Effector memory CD4-positive, alpha-beta T cell (primary cell): ENCODE measurements around the gene FRAT2.
"Not testable (repeated sequence)": the region's sequence is repeated elsewhere in the genome, so short reads cannot be mapped to it uniquely, and the experiment has no call there.

Source experiments
- DNase-seq, 3 donors: peaks; one replicate each; pipeline ENCODE4 v3.0.0-alpha.2; 2020
- H3K27ac ChIP-seq: 2 replicates; pipeline ENCODE4 v1.7.0; 2013; ENCODE audit warnings: mild to moderate bottlenecking, low read length, moderate library complexity; ENCODE audit not compliant: insufficient read depth, poor library complexity, severe bottlenecking
- H3K27me3 ChIP-seq: replicated peaks from 2 replicates; pipeline ENCODE4 v1.7.0; 2013; ENCODE audit warnings: mild to moderate bottlenecking, low read length; ENCODE audit not compliant: insufficient read depth, control insufficient read depth, poor library complexity, severe bottlenecking
- H3K36me3 ChIP-seq: 2 replicates; pipeline ENCODE4 v1.7.0; 2013; ENCODE audit warnings: mild to moderate bottlenecking, low read length, moderate library complexity; ENCODE audit not compliant: control insufficient read depth, insufficient read depth
- H3K4me1 ChIP-seq: 2 replicates; pipeline ENCODE4 v1.7.0; 2013; ENCODE audit warnings: low read length, mild to moderate bottlenecking; ENCODE audit not compliant: control insufficient read depth, insufficient read depth, poor library complexity, severe bottlenecking
- H3K4me3 ChIP-seq: 2 replicates; pipeline ENCODE4 v1.7.0; 2013; ENCODE audit warnings: low read length, low read depth, mild to moderate bottlenecking; ENCODE audit not compliant: insufficient read depth, poor library complexity, severe bottlenecking
- H3K9me3 ChIP-seq: 2 replicates; pipeline ENCODE4 v1.7.0; 2013; ENCODE audit warnings: mild to moderate bottlenecking, low read length, moderate library complexity; ENCODE audit not compliant: control insufficient read depth

FRAT2 gene

DNA sequence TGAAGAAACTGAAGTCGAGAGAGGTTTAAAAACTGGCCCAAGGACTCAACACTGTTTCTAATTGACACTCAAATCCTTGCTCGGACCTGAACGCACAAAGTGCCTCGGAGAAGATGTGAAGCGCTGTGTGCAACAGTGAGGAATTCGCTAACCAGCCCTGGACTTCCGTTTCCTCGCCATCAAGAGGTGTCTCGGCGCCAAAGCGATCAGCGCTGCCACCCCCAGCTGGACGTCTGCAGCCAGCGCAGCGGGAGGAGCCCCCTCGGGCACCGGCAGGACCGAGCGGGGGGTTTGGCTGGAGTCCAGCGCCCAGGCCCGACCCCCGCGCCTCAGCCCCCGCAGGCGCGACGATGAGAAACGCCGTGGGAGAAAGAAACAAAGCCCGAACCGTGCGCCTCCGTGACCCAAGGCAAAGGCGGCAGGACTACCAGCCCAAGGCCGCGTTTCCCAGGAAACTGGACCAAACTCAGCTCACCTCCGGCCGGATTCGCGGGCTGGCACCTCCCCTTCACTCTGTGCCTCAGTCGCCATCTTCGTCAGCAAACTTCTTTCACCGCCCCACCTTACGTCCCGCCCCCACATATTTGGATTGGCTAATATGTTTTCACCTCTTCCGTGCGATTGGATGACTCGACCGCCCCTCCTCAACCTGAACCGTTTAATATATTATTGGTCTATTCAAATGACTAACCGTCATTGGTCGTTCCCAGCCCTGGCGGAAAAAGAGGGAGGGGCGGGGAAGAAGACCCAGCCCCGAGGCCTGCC is 42.2 kb downstream of the FRAT2 start, which contains the start of gene ARHGAP19:
Gene ARHGAP19 (minus strand): TSS at position 541 of the 765 bp plus-strand sequence. CDS start 10 bp downstream, at position 531.
- DNase-seq: peak; percentile 84 to 92 (median 90)
- H3K27ac ChIP-seq: peak within 1 kb of the TSS; percentile 70
- H3K36me3 ChIP-seq: peaks cover 2% of the 10 kb centered on the region
- peak within 1 kb of the TSS; percentile 93 for H3K4me3 ChIP-seq
- H3K27me3 ChIP-seq: no peaks in the 10 kb centered on the region
- H3K9me3 ChIP-seq: no peaks in the 10 kb centered on the region
- no peaks in the 10 kb centered on the region for H3K4me1 ChIP-seq

DNA sequence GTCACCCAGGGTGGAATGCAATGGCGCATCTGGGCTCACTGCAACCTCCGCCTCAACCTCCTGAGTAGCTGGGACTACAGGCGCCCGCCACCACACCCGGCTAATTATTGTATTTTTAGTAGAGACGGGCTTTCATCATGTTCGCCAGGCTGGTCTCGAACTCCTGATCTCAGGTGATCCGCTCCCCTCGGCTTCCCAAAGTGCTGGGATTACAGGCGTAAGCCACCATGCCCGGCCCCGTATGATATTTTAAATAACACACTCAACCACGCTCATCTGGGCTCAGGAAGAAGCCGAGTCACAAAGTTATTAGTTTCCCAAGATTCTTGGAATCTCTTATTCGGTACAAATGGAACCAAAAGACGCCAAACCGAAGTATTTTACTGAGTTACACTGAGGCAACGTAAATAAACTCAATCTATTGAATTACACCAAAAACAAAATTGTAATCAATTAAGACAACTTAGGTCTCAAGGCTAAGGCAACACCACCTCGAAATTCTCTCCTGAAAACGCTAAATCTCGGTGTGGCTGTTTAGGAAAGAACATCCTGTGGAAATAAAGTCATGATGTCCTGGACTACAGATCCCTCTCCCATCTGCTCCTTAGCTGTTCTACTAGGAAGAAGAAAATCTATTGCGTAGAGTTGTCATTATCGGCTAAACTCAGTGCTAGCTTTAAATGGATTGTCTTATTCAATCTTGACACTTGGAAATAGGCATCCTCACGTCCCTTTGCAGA is 43.0 kb downstream of the FRAT2 start:
- no peak for DNase-seq
- Histone ChIP-seq H3K27ac (peak overlapping the region; percentile 70), H3K9me3 (no peaks in the 10 kb centered on the region), H3K4me1 (no peaks in the 10 kb centered on the region), H3K27me3 (no peaks in the 10 kb centered on the region), H3K36me3 (peaks cover 7% of the 10 kb centered on the region), H3K4me3 (peak overlapping the region; percentile 93)

DNA sequence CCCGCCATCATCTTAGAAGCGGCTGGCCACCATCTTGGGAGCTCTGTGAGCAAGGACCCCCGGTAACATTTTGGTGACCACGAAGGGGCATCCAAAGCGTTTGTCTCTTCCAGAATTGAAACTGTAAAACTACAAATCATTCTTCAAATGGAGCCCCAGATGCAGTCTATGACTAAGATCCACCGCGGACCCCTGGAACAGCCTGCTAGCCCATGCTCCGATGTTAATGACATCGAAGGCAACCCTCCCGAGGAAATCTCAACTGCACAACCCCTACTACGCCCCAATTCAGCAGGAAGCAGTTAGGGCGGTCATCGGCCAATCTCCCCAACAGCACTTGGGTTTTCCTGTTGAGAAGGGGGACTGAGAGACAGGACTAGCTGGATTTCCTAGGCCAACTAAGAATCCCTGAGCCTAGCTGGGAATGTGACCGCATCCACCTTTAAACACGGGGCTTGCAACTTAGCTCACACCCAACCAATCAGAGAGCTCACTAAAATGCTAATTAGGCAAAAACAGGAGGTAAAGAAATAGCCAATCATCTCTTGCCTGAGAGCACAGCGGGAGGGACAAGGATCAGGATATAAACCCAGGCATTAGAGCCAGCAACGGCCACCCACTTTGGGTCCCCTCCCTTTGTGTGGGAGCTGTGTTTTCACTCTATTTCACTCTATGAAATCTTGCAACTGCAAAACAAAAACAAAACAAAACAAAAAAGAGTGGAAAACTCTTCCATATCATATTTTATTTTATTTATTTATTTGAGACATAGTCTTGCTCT is 43.8 kb downstream of the FRAT2 start:
- H3K27me3 ChIP-seq, H3K9me3 ChIP-seq, H3K36me3 ChIP-seq, H3K4me3 ChIP-seq, H3K27ac ChIP-seq, DNase-seq, H3K4me1 ChIP-seq: not testable (repeated sequence)

DNA sequence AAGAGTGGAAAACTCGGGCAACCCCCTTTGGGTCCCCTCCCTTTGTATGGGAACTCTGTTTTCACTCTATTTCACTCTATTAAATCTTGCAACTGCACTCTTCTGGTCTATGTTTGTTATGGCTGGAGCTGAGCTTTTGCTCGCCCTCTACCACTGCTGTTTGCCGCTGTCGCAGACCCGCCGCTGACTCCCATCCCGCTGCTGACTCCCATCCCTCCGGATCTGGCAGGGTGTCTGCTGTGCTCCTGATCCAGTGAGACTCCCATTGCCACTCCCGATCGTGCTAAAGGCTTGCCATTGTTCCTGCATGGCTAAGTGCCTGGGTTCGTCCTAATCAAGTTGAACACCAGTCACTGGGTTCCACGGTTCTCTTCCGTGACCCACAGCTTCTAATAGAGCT is 44.5 kb downstream of the FRAT2 start:
- H3K36me3 ChIP-seq, H3K4me3 ChIP-seq, H3K27ac ChIP-seq, DNase-seq, H3K27me3 ChIP-seq, H3K4me1 ChIP-seq, H3K9me3 ChIP-seq: not testable (repeated sequence)
